Measurements from ENCODE around the gene CD44.
"Not testable (repeated sequence)": the region's sequence is repeated elsewhere in the genome, so short reads cannot be mapped to it uniquely, and the experiment has no call there.

The CD44 gene

DNA sequence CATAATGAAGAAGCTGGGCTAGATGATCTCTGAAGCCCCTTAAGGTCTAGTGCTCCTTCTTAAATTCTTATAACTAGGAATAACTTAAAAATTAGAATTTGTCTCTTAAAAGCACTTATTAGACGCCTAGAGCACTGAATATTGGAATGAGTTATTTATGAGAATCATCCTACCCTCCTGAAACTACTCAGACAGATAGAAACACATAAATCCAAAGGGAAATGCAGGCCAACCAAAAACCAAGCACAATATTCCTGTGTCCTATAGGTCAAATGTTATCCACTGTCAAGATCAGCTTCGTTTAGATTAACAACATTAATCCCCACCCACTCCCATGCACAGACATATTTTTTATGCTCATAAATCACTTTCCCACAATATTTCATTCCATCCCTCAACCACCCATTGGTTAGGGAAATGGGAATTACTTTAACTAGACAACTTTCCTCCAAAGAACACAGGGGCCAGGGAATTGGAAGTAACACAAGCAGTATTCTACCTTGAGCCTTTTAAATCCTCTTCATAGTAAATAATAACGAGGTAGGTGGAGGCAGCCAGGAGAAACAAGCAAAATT, 87.1 kb downstream of the CD44 start:
- ChIA-PET CTCF (interaction anchor here (0.7 to 5.8 kb wide), 2 partner anchors 11 to 19 kb away, joined by 3 to 47 read pairs; no protein-coding TSS in a partner anchor), POLR2A (no interaction called here)
- TF ChIP-seq, protein P1, sequence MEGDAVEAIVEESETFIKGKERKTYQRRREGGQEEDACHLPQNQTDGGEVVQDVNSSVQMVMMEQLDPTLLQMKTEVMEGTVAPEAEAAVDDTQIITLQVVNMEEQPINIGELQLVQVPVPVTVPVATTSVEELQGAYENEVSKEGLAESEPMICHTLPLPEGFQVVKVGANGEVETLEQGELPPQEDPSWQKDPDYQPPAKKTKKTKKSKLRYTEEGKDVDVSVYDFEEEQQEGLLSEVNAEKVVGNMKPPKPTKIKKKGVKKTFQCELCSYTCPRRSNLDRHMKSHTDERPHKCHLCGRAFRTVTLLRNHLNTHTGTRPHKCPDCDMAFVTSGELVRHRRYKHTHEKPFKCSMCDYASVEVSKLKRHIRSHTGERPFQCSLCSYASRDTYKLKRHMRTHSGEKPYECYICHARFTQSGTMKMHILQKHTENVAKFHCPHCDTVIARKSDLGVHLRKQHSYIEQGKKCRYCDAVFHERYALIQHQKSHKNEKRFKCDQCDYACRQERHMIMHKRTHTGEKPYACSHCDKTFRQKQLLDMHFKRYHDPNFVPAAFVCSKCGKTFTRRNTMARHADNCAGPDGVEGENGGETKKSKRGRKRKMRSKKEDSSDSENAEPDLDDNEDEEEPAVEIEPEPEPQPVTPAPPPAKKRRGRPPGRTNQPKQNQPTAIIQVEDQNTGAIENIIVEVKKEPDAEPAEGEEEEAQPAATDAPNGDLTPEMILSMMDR (IDR thresholded peaks at IDR 0.05; ENCODE audit: control extremely low read depth, extremely low read depth, low read depth, missing control alignments): no peak
- DNase-seq (ENCODE audit: extremely low spot score): no peak

DNA sequence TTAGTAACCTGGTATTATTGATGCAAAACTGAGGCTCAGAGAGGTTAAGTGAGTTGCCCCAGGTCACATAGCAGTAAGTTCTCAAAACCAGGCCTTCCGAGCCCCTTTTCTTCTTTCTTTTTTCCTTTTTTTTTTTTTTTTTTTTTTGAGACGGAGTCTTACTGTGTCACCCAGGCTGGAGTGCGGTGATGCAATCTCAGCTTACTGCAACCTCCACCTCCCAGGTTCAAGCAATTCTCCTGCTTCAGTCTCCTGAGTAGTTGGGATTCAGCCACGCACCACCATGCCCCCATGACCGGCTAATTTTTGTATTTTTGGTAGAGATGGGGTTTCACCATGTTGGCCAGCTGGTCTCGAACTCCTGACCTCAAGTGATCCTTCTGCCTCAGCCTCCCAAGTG, 87.8 kb downstream of the CD44 start:
- DNase-seq (ENCODE audit: extremely low spot score); POLR2A ChIA-PET: not testable (repeated sequence)
- CTCF ChIA-PET: interaction anchor here (5.8 kb wide), 1 partner anchor 10 kb away, joined by 47 read pairs; no protein-coding TSS in a partner anchor

DNA sequence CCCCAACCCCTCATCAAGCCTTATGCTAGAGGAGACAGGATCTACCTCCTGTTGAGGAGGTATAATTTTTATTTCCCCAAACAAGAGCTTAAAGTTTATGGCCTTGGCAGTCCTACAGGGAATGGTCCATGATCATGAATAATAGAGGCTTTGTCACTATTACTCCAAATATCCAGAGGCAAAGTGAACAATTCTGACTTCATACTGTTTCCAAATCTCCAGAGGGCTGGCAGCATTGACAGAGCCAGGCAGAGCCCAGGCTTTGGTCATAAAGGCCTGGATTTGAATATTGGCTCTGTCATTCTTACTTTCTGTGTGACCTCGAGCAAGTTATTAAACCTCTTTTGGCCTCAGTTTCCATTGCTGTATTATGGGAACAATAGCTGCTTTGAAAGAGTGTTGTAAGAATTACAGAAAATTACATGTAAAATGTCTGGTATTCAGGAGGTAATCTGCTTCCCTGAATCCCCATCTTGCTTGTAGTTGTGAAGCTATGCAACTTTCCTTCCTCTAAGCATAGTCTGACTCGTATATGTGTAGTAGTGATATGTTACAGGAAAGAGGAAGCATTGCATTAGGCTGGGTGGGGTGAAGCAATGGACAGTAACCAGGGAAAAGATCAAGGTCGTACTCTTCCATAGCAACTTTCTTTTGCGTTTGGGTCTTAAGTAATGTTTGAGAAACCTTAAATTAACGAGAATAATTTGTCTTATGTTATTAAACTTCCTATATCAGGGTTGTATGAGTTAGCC, 88.8 kb downstream of the CD44 start:
- POLR2A ChIA-PET: no interaction called here

DNA sequence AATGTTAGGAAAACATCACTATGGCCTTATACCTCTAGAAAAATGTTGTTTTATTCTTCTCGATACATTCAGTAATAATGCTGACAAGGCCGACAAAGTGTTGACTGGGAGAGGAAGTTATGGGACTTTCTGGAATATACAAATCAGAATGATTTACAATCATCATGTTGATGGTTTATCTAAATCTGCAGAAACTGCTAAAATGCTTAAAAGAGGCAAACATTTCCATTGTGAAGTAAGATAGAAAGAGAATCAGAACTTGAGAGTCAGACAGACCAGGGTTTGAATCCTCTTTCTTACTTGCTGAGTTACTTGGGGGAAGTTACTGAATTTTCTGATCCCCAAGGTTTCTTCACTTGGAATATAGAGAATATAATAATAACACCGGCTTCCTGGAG, 89.4 kb downstream of the CD44 start:
- CTCF ChIA-PET: interaction anchor here (1.9 to 5.8 kb wide), 2 partner anchors 9 kb away, joined by 4 to 47 read pairs; no protein-coding TSS in a partner anchor
- DNase-seq (ENCODE audit: extremely low spot score): no peak
- POLR2A ChIA-PET: no interaction called here
- TF ChIP-seq, protein P1 (IDR thresholded peaks at IDR 0.05; ENCODE audit: control extremely low read depth, extremely low read depth, low read depth, missing control alignments): no peak

More for the DNA sequence above, 88.8 kb downstream of the CD44 start:
- TF ChIP-seq, protein P1 (IDR thresholded peaks at IDR 0.05; ENCODE audit: control extremely low read depth, extremely low read depth, low read depth, missing control alignments): no peak
- no peak for DNase-seq (ENCODE audit: extremely low spot score)
- CTCF ChIA-PET: interaction anchor here (1.0 to 5.8 kb wide), 2 partner anchors 9 kb away, joined by 3 to 47 read pairs; no protein-coding TSS in a partner anchor

DNA sequence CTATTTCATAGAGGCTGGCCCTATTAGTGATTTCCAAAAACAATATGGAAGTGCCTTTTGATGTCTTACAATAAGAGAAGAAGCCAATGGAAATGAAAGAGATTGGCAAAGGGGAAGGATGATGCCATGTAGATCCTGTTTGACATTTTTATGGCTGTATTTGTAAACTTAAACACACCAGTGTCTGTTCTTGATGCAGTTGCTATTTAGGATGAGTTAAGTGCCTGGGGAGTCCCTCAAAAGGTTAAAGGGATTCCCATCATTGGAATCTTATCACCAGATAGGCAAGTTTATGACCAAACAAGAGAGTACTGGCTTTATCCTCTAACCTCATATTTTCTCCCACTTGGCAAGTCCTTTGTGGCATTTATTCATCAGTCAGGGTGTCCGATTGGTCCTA, 91.4 kb downstream of the CD44 start:
- no peak for DNase-seq (ENCODE audit: extremely low spot score)
- ChIA-PET CTCF (interaction anchor here (1.9 kb wide), 1 partner anchor 7 kb away, joined by 4 read pairs; no protein-coding TSS in a partner anchor), POLR2A (no interaction called here)
- TF ChIP-seq, protein P1 (IDR thresholded peaks at IDR 0.05; ENCODE audit: control extremely low read depth, extremely low read depth, low read depth, missing control alignments): no peak

DNA sequence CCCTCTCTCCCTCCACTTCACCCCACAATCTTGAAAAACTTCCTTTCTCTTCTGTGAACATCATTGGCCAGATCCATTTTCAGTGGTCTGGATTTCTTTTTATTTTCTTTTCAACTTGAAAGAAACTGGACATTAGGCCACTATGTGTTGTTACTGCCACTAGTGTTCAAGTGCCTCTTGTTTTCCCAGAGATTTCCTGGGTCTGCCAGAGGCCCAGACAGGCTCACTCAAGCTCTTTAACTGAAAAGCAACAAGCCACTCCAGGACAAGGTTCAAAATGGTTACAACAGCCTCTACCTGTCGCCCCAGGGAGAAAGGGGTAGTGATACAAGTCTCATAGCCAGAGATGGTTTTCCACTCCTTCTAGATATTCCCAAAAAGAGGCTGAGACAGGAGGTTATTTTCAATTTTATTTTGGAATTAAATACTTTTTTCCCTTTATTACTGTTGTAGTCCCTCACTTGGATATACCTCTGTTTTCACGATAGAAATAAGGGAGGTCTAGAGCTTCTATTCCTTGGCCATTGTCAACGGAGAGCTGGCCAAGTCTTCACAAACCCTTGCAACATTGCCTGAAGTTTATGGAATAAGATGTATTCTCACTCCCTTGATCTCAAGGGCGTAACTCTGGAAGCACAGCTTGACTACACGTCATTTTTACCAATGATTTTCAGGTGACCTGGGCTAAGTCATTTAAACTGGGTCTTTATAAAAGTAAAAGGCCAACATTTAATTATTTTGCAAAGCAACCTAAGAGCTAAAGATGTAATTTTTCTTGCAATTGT, 92.3 kb downstream of the CD44 start:
- TF ChIP-seq, protein P1 (IDR thresholded peaks at IDR 0.05; ENCODE audit: control extremely low read depth, extremely low read depth, low read depth, missing control alignments): no peak
- ChIA-PET CTCF (interaction anchor here (0.9 to 1.5 kb wide), 4 partner anchors 8 to 41 kb away, joined by 3 to 4 read pairs (median 4); no protein-coding TSS in a partner anchor), POLR2A (no interaction called here)
- no peak for DNase-seq (ENCODE audit: extremely low spot score)

Data from GM10248 (cell line).